HepG2 (cell line): Measurements from ENCODE around the gene KRTAP6-1. TPM values are rescaled to one million over a fixed set of nuclear protein-coding genes. Genes with fewer than 3 reads are reported as not detected.

Source experiments
- ATAC-seq: fragments of 200-7000 bp; cut with Tn5 transposase; 3 replicates; pipeline ENCODE4 v1.9.1; 2020; ENCODE audit warnings: mild to moderate bottlenecking, moderate library complexity
- BruUV-seq: library from RNA; stranded (reverse); fragments of 400-500 nt; replicated peaks from 2 replicates; lab custom pipeline; 2021; lab: Mats Ljungman, UMichigan
- CTCF ChIA-PET: fragments of 300-600 bp; formaldehyde crosslinking; extraction: SDS; loops from one replicate; lab custom pipeline; 2021; ENCODE audit warnings: low total read pairs, inconsistent platforms, low intra/inter-chr PET ratio; lab: Yijun Ruan, JAX
- POLR2A ChIA-PET: fragments of 350-600 bp; sonication (Branson Sonifier 250); formaldehyde crosslinking; loops from one replicate; lab custom pipeline; 2020; ENCODE audit warnings: antibody characterized with exemption, inconsistent platforms; lab: Yijun Ruan, JAX
- DNase-seq: peaks from one replicate; pipeline ENCODE4 v3.0.0-alpha.2; 2015; ENCODE audit warnings: low spot score
- FAIRE-seq: peaks from 3 replicates; lab custom pipeline; 2011; peaks lifted over from hg19 to GRCh38; lab: Jason Lieb, UNC
- H2AFZ ChIP-seq: one replicate; pipeline ENCODE4 v1.6.1; 2011; ENCODE audit warnings: low read length, inconsistent platforms
- H3K27ac ChIP-seq: fragments of 300-600 bp; 3 replicates; pipeline ENCODE4 v1.8.0; 2011; ENCODE audit warnings: mixed run types, mild to moderate bottlenecking, mixed read lengths, low read length, inconsistent platforms; ENCODE audit not compliant: insufficient read depth; ENCODE audit errors: extremely low read length
- H3K27me3 ChIP-seq, 2 experiments: fragments of 200-600 bp in 1 of 2; 2 replicates in 1 of 2; 3 replicates in 1 of 2; pipeline versions ENCODE4 v1.6.0 to v1.8.0; 2011; ENCODE audit warnings: low read length in 2 of 2, mild to moderate bottlenecking in 2 of 2, moderate library complexity in 2 of 2, inconsistent platforms in 1 of 2; ENCODE audit not compliant: insufficient read depth in 2 of 2, control insufficient read depth in 1 of 2
- H3K36me3 ChIP-seq, 2 experiments: fragments of 200-600 bp in 1 of 2; replicated peaks in 1 of 2; 2 replicates in 1 of 2; 3 replicates in 1 of 2; pipeline versions ENCODE4 v1.5.1 to v1.8.0; 2011; ENCODE audit warnings: low read length in 2 of 2, inconsistent platforms in 1 of 2; ENCODE audit not compliant: insufficient read depth in 2 of 2, control insufficient read depth in 1 of 2
- H3K4me1 ChIP-seq: 2 replicates; pipeline ENCODE4 v1.5.1; 2012; ENCODE audit warnings: low read length, inconsistent platforms; ENCODE audit not compliant: insufficient read depth
- H3K4me2 ChIP-seq: 2 replicates; pipeline ENCODE4 v1.6.0; 2011; ENCODE audit warnings: low read depth, low read length, inconsistent platforms
- H3K4me3 ChIP-seq, 3 experiments: fragments of 200-600 bp in 1 of 3; sonication (generic), shearing (Covaris generic) in 1 of 3; replicated peaks in 1 of 3; 2 replicates each; pipeline ENCODE4 v1.5.1; 2011 to 2016; ENCODE audit warnings: low read length in 3 of 3, inconsistent platforms in 2 of 3, low read depth in 2 of 3, mild to moderate bottlenecking in 2 of 3, control low read depth in 1 of 3, mixed read lengths in 1 of 3; ENCODE audit not compliant: insufficient read depth in 1 of 3
- H3K79me2 ChIP-seq: one replicate; pipeline ENCODE4 v1.6.1; 2011; ENCODE audit warnings: low read length, inconsistent platforms; ENCODE audit not compliant: insufficient read depth
- H3K9ac ChIP-seq: 2 replicates; pipeline ENCODE4 v1.6.0; 2011; ENCODE audit warnings: mild to moderate bottlenecking, low read depth, low read length, inconsistent platforms; ENCODE audit not compliant: insufficient read depth
- H3K9me3 ChIP-seq: 2 replicates; pipeline ENCODE4 v1.5.1; 2012; ENCODE audit warnings: mild to moderate bottlenecking, low read length
- H4K20me1 ChIP-seq: 2 replicates; pipeline ENCODE4 v1.6.0; 2011; ENCODE audit warnings: inconsistent platforms, mild to moderate bottlenecking, low read length, moderate library complexity; ENCODE audit not compliant: insufficient read depth
- EZH2 ChIP-seq: conservative IDR thresholded peaks from 2 replicates; pipeline ENCODE4 v1.6.1; 2012; ENCODE audit warnings: mild to moderate bottlenecking, low read depth, low read length, moderate library complexity
- TBX3 ChIP-seq: fragments of 450-650 bp; IDR thresholded peaks from 2 replicates; pipeline ENCODE4 v1.6.1; 2017; ENCODE audit warnings: antibody characterized with exemption, mild to moderate bottlenecking, inconsistent platforms, borderline replicate concordance
- TFDP2 ChIP-seq: sonication (generic); formaldehyde crosslinking; IDR thresholded peaks from 2 replicates; pipeline ENCODE4 v1.4.0; 2020; ENCODE audit warnings: missing genetic modification reagents
- TIGD3 ChIP-seq: sonication (generic); formaldehyde crosslinking; IDR thresholded peaks from 2 replicates; pipeline ENCODE4 v1.5.1; 2020; ENCODE audit warnings: mild to moderate bottlenecking, missing genetic modification reagents, borderline replicate concordance
- ZNF431 ChIP-seq: sonication (generic); formaldehyde crosslinking; IDR thresholded peaks from 2 replicates; pipeline ENCODE4 v1.9.0; 2022; ENCODE audit warnings: missing genetic modification reagents, low read depth, mild to moderate bottlenecking, borderline replicate concordance
- ZNF577 ChIP-seq: sonication (generic); formaldehyde crosslinking; IDR thresholded peaks from 2 replicates; pipeline ENCODE4 v1.4.0; 2020; ENCODE audit warnings: mild to moderate bottlenecking, low read depth, missing genetic modification reagents, borderline replicate concordance
- WGBS: methylation state at CpG from one replicate; pipeline ENCODE4 v1.1.6; 2017; ENCODE audit warnings: low lambda C conversion rate; 5-methylcytosine and 5-hydroxymethylcytosine counted together
- in situ Hi-C: cut with HindIII; loops from 2 replicates; pipeline ENCODE4 v1.10.0; 2017; ENCODE audit warnings: low pct_unique_long_range_greater_than_20kb; ENCODE audit not compliant: extremely low pct_ligation_motif_present
- intact Hi-C: fragments of 100-400 bp; cut with micrococcal nuclease; formaldehyde crosslinking; loops from one replicate; pipeline ENCODE4 v1.10.0; 2022; ENCODE audit not compliant: unreplicated experiment
- polyA plus RNA-seq, 8 experiments: library from polyadenylated mRNA; depleted of rRNA in 3 of 8; stranded (reverse) in 7 of 8; unstranded in 1 of 8; fragments of >200 nt; fragmentation: Illumina TruSeq in 4 of 8; extraction: Trizol in 4 of 8; gene quantifications; 2 replicates each; pipeline versions ENCODE4 v1.2.1 to v1.2.3, GENCODE V29; 2011 to 2016; ENCODE audit warnings: low read depth in 4 of 8, missing spikeins in 1 of 8, mixed read lengths in 1 of 8; ENCODE audit not compliant: insufficient read depth in 1 of 8
- small RNA-seq, 3 experiments: library from RNA; depleted of rRNA; stranded (forward); fragments of <200 nt; gene quantifications; one replicate each; pipeline ENCODE3, GENCODE V24; 2012; ENCODE audit warnings: low read depth in 2 of 3, low replicate concordance in 1 of 3; ENCODE audit not compliant: insufficient read length in 3 of 3, insufficient read depth in 2 of 3
- total RNA-seq, 5 experiments: library from RNA; depleted of rRNA; stranded (reverse); fragments of >200 nt; fragmentation: Illumina TruSeq; extraction: Trizol; gene quantifications; 2 replicates each; pipeline ENCODE4 v1.2.3, GENCODE V29; 2016; ENCODE audit warnings: low read depth in 1 of 5
- TF ChIP-seq, protein P1 (sequence below): sonication (generic); formaldehyde crosslinking; IDR thresholded peaks from 2 replicates; pipeline ENCODE4 v1.4.0; 2020; ENCODE audit warnings: mild to moderate bottlenecking, missing genetic modification reagents

KRTAP6-1 gene
- total and polyA plus RNA-seq, 2 of the 13 experiments (the other 11 are each of a cell fraction or from before 2014, with no cell fraction given): not detected

DNA sequence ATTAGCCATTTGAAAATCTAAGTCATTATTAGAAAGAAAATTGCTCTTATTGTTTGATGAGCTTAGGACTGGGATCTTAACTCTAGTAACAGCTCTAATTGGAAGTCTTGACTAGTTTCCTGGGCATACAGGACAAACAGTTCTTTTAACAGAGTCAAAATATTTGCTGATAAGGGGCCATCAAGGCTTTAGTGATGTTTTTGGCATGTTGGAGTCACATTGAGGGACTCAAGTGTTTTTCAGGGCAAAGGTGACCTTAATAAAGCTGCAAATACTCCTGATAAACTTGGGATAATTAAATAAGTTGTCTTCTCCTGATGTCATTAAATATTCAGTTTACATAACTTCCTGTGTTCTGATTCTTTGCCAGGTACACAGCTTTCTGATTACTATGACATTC lies 46.1 kb downstream of the KRTAP6-1 start (continued):
- TF ChIP-seq TFDP2 (CRISPR knock-in tag) (no peak), ZNF431 (CRISPR knock-in tag) (no peak)

DNA sequence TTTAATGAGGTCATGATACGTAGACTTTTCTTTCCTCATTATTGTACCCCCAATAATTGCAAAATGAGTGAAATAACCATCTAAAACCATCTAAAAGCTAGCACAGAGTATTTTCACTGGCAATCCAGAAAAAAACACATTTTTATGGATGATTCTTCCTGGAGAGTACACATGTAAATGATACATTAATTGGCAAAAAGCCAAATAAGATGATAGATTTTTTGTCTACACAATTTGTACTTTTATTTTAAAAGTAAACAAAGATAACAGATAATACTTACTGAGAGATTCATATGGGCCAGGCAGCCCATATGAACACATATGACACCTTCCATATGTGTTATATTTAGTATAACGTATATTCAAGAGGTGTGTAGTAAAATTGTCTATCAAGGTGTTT lies 50.1 kb downstream of the KRTAP6-1 start:
- H3K4me1 ChIP-seq: no peaks in the 10 kb centered on the region
- WGBS: 32% methylated on average over 2 of the region's 2 CpGs
- H3K9ac ChIP-seq: no peak overlapping the region
- no peak for ATAC-seq
- no peak overlapping the region for H3K4me2 ChIP-seq
- CTCF ChIA-PET: no interaction called here
- H3K27me3 ChIP-seq: no peaks in the 10 kb centered on the region
- FAIRE-seq: no peak
- intact Hi-C loops (no loop called here), in situ Hi-C loops (no loop called here)
- no peak overlapping the region for H2AFZ ChIP-seq
- TF ChIP-seq TIGD3 (CRISPR knock-in tag) (no peak), EZH2 (no peak), TBX3 (no peak), ZNF577 (no peak)
- TF ChIP-seq, protein P1, sequence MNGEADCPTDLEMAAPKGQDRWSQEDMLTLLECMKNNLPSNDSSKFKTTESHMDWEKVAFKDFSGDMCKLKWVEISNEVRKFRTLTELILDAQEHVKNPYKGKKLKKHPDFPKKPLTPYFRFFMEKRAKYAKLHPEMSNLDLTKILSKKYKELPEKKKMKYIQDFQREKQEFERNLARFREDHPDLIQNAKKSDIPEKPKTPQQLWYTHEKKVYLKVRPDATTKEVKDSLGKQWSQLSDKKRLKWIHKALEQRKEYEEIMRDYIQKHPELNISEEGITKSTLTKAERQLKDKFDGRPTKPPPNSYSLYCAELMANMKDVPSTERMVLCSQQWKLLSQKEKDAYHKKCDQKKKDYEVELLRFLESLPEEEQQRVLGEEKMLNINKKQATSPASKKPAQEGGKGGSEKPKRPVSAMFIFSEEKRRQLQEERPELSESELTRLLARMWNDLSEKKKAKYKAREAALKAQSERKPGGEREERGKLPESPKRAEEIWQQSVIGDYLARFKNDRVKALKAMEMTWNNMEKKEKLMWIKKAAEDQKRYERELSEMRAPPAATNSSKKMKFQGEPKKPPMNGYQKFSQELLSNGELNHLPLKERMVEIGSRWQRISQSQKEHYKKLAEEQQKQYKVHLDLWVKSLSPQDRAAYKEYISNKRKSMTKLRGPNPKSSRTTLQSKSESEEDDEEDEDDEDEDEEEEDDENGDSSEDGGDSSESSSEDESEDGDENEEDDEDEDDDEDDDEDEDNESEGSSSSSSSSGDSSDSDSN: no peak
- DNase-seq: no peak
- peaks cover 83% of the 10 kb centered on the region for H3K9me3 ChIP-seq
- no peaks in the 10 kb centered on the region for H3K79me2 ChIP-seq
- H4K20me1 ChIP-seq: no peaks in the 10 kb centered on the region
- POLR2A ChIA-PET: no interaction called here
- no peaks in the 10 kb centered on the region for H3K36me3 ChIP-seq
- no peak overlapping the region for H3K27ac ChIP-seq
- no peak overlapping the region for H3K4me3 ChIP-seq
- no TSS peak for BruUV-seq

Small RNAs within 50 kb of the gene (small RNA-seq; reads per million reads assigned to genes)
- gene KRTAP20-1 (0 reads per million in 3 experiments), gene KRTAP20-3 (0 reads per million in 3 experiments), gene KRTAP20-4 (0 reads per million in 3 experiments), gene KRTAP22-1 (0 reads per million in 3 experiments), gene KRTAP22-2 (0 reads per million in 3 experiments)

Other genes starting within 250 kb of the KRTAP6-1 start
- gene KRTAP13-2, start 241.7 kb downstream of the KRTAP6-1 start, total RNA-seq (2016; rRNA removed; fragmentation: Illumina TruSeq; extraction: Trizol): not detected in 2 replicates
- not detected in 2 replicates for gene KRTAP13-2, start 241.7 kb downstream of the KRTAP6-1 start, polyA plus RNA-seq (2011; rRNA removed)
- not detected in 2 replicates for gene KRTAP13-1, start 217.9 kb downstream of the KRTAP6-1 start, total RNA-seq (2016; rRNA removed; fragmentation: Illumina TruSeq; extraction: Trizol)
- not detected in 2 replicates for gene KRTAP13-1, start 217.9 kb downstream of the KRTAP6-1 start, polyA plus RNA-seq (2011; rRNA removed)
- gene KRTAP13-3, start 188.0 kb downstream of the KRTAP6-1 start, total RNA-seq (2016; rRNA removed; fragmentation: Illumina TruSeq; extraction: Trizol): not detected in 2 replicates
- not detected in 2 replicates for gene KRTAP13-3, start 188.0 kb downstream of the KRTAP6-1 start, polyA plus RNA-seq (2011; rRNA removed)
- gene KRTAP13-4, start 183.7 kb downstream of the KRTAP6-1 start, total RNA-seq (2016; rRNA removed; fragmentation: Illumina TruSeq; extraction: Trizol): not detected in 2 replicates
- gene KRTAP13-4, start 183.7 kb downstream of the KRTAP6-1 start, polyA plus RNA-seq (2011; rRNA removed): not detected in 2 replicates
- gene KRTAP15-1, start 173.7 kb downstream of the KRTAP6-1 start, total RNA-seq (2016; rRNA removed; fragmentation: Illumina TruSeq; extraction: Trizol): not detected in 2 replicates
- not detected in 2 replicates for gene KRTAP15-1, start 173.7 kb downstream of the KRTAP6-1 start, polyA plus RNA-seq (2011; rRNA removed)
- gene KRTAP19-1, start 133.6 kb downstream of the KRTAP6-1 start, total RNA-seq (2016; rRNA removed; fragmentation: Illumina TruSeq; extraction: Trizol): not detected in 2 replicates
- not detected in 2 replicates for gene KRTAP19-1, start 133.6 kb downstream of the KRTAP6-1 start, polyA plus RNA-seq (2011; rRNA removed)
- not detected in 2 replicates for gene KRTAP19-2, start 126.5 kb downstream of the KRTAP6-1 start, total RNA-seq (2016; rRNA removed; fragmentation: Illumina TruSeq; extraction: Trizol)
- not detected in 2 replicates for gene KRTAP19-2, start 126.5 kb downstream of the KRTAP6-1 start, polyA plus RNA-seq (2011; rRNA removed)
- gene KRTAP19-3, start 121.9 kb downstream of the KRTAP6-1 start, total RNA-seq (2016; rRNA removed; fragmentation: Illumina TruSeq; extraction: Trizol): not detected in 2 replicates
- not detected in 2 replicates for gene KRTAP19-3, start 121.9 kb downstream of the KRTAP6-1 start, polyA plus RNA-seq (2011; rRNA removed)
- not detected in 2 replicates for gene KRTAP19-4, start 116.8 kb downstream of the KRTAP6-1 start, total RNA-seq (2016; rRNA removed; fragmentation: Illumina TruSeq; extraction: Trizol)
- gene KRTAP19-4, start 116.8 kb downstream of the KRTAP6-1 start, polyA plus RNA-seq (2011; rRNA removed): not detected in 2 replicates
- not detected in 2 replicates for gene KRTAP19-5, start 111.8 kb downstream of the KRTAP6-1 start, total RNA-seq (2016; rRNA removed; fragmentation: Illumina TruSeq; extraction: Trizol)
- gene KRTAP19-5, start 111.8 kb downstream of the KRTAP6-1 start, polyA plus RNA-seq (2011; rRNA removed): not detected in 2 replicates
- gene KRTAP19-6, start 72.1 kb downstream of the KRTAP6-1 start, total RNA-seq (2016; rRNA removed; fragmentation: Illumina TruSeq; extraction: Trizol): not detected in 2 replicates
- not detected in 2 replicates for gene KRTAP19-6, start 72.1 kb downstream of the KRTAP6-1 start, polyA plus RNA-seq (2011; rRNA removed)
- gene KRTAP19-7, start 52.6 kb downstream of the KRTAP6-1 start, total RNA-seq (2016; rRNA removed; fragmentation: Illumina TruSeq; extraction: Trizol): not detected in 2 replicates
- gene KRTAP19-7, start 52.6 kb downstream of the KRTAP6-1 start, polyA plus RNA-seq (2011; rRNA removed): not detected in 2 replicates
- not detected in 2 replicates for gene KRTAP22-2, start 23.5 kb downstream of the KRTAP6-1 start, total RNA-seq (2016; rRNA removed; fragmentation: Illumina TruSeq; extraction: Trizol)
- not detected in 2 replicates for gene KRTAP22-2, start 23.5 kb downstream of the KRTAP6-1 start, polyA plus RNA-seq (2011; rRNA removed)
- gene KRTAP6-3, start 21.5 kb downstream of the KRTAP6-1 start, total RNA-seq (2016; rRNA removed; fragmentation: Illumina TruSeq; extraction: Trizol): not detected in 2 replicates
- not detected in 2 replicates for gene KRTAP6-3, start 21.5 kb downstream of the KRTAP6-1 start, polyA plus RNA-seq (2011; rRNA removed)
- gene KRTAP6-2, start 15.0 kb downstream of the KRTAP6-1 start, total RNA-seq (2016; rRNA removed; fragmentation: Illumina TruSeq; extraction: Trizol): not detected in 2 replicates
- not detected in 2 replicates for gene KRTAP6-2, start 15.0 kb downstream of the KRTAP6-1 start, polyA plus RNA-seq (2011; rRNA removed)
- not detected in 2 replicates for gene KRTAP22-1, start 12.8 kb downstream of the KRTAP6-1 start, total RNA-seq (2016; rRNA removed; fragmentation: Illumina TruSeq; extraction: Trizol)
- gene KRTAP22-1, start 12.8 kb downstream of the KRTAP6-1 start, polyA plus RNA-seq (2011; rRNA removed): not detected in 2 replicates
- not detected in 2 replicates for gene KRTAP20-1, start 2.5 kb upstream of the KRTAP6-1 start, total RNA-seq (2016; rRNA removed; fragmentation: Illumina TruSeq; extraction: Trizol)
- not detected in 2 replicates for gene KRTAP20-1, start 2.5 kb upstream of the KRTAP6-1 start, polyA plus RNA-seq (2011; rRNA removed)
- gene KRTAP20-4, start 6.7 kb upstream of the KRTAP6-1 start, total RNA-seq (2016; rRNA removed; fragmentation: Illumina TruSeq; extraction: Trizol): not detected in 2 replicates
- not detected in 2 replicates for gene KRTAP20-4, start 6.7 kb upstream of the KRTAP6-1 start, polyA plus RNA-seq (2011; rRNA removed)
- not detected in 2 replicates for gene KRTAP20-2, start 21.3 kb upstream of the KRTAP6-1 start, total RNA-seq (2016; rRNA removed; fragmentation: Illumina TruSeq; extraction: Trizol)
- not detected in 2 replicates for gene KRTAP20-2, start 21.3 kb upstream of the KRTAP6-1 start, polyA plus RNA-seq (2011; rRNA removed)
- gene KRTAP20-3, start 28.9 kb upstream of the KRTAP6-1 start, total RNA-seq (2016; rRNA removed; fragmentation: Illumina TruSeq; extraction: Trizol): not detected in 2 replicates
- gene KRTAP20-3, start 28.9 kb upstream of the KRTAP6-1 start, polyA plus RNA-seq (2011; rRNA removed): not detected in 2 replicates
- not detected in 2 replicates for gene KRTAP21-3, start 104.8 kb upstream of the KRTAP6-1 start, total RNA-seq (2016; rRNA removed; fragmentation: Illumina TruSeq; extraction: Trizol)
- gene KRTAP21-3, start 104.8 kb upstream of the KRTAP6-1 start, polyA plus RNA-seq (2011; rRNA removed): not detected in 2 replicates
- not detected in 2 replicates for gene KRTAP21-2, start 133.3 kb upstream of the KRTAP6-1 start, total RNA-seq (2016; rRNA removed; fragmentation: Illumina TruSeq; extraction: Trizol)
- gene KRTAP21-2, start 133.3 kb upstream of the KRTAP6-1 start, polyA plus RNA-seq (2011; rRNA removed): not detected in 2 replicates
- not detected in 2 replicates for gene KRTAP21-1, start 141.5 kb upstream of the KRTAP6-1 start, total RNA-seq (2016; rRNA removed; fragmentation: Illumina TruSeq; extraction: Trizol)
- gene KRTAP21-1, start 141.5 kb upstream of the KRTAP6-1 start, polyA plus RNA-seq (2011; rRNA removed): not detected in 2 replicates
- gene KRTAP8-1, start 199.3 kb upstream of the KRTAP6-1 start, total RNA-seq (2016; rRNA removed; fragmentation: Illumina TruSeq; extraction: Trizol): not detected in 2 replicates
- gene KRTAP8-1, start 199.3 kb upstream of the KRTAP6-1 start, polyA plus RNA-seq (2011; rRNA removed): not detected in 2 replicates
- not detected in 2 replicates for gene KRTAP7-1, start 215.8 kb upstream of the KRTAP6-1 start, total RNA-seq (2016; rRNA removed; fragmentation: Illumina TruSeq; extraction: Trizol)
- gene KRTAP7-1, start 215.8 kb upstream of the KRTAP6-1 start, polyA plus RNA-seq (2011; rRNA removed): not detected in 2 replicates